Measurements from ENCODE around the gene SLC12A5. TPM values are rescaled to one million over a fixed set of nuclear protein-coding genes. Genes with fewer than 3 reads are reported as not detected.
A peak's percentile ranks its signal among the peaks of the same experiment; 100 is the strongest.

SLC12A5 gene
- total RNA-seq, 4 donors from 2014 or later, result not detected

- Histone ChIP-seq H3K4me3 (peak overlapping the region in 1 of 2 donors; percentile 46), H3K27me3 (peaks cover 100% of the 10 kb centered on the region), H3K9me3 (no peaks in the 10 kb centered on the region), H3K27ac (no peak overlapping the region), H3K4me1 (peaks cover 0 to 19% (median 17%) of the 10 kb centered on the region in 3 donors), H3K36me3 (no peaks in the 10 kb centered on the region)
- TF ChIP-seq CTCF (IDR thresholded peaks at IDR 0.05) (peak in 3 of 4 experiments; percentile 57 to 85 (median 67)), POLR2AphosphoS5 (IDR thresholded peaks at IDR 0.05) (no peak), EP300 (IDR thresholded peaks at IDR 0.05) (no peak)
- WGBS, 2 donors (ENCODE audit: low coverage in 1 of 2), result 0 to 5% methylated on average over 8 to 18 of the region's 37 CpGs
- peak; percentile 34 for ATAC-seq
These were observed 6.4 kb upstream of the SLC12A5 start for GRCh38 chr20:46022411-46023147.

- no peaks in the 10 kb centered on the region for H3K36me3 ChIP-seq
- H3K4me3 ChIP-seq, result no peak overlapping the region
- 35 to 69% methylated on average over 3 to 8 of the region's 8 CpGs for WGBS, 2 donors (ENCODE audit: low coverage in 1 of 2)
- no peaks in the 10 kb centered on the region for H3K9me3 ChIP-seq
- H3K4me1 ChIP-seq, result peaks cover 0 to 19% (median 17%) of the 10 kb centered on the region in 3 donors
- H3K27ac ChIP-seq, result no peak overlapping the region
- peaks cover 100% of the 10 kb centered on the region for H3K27me3 ChIP-seq
- no peak for TF ChIP-seq POLR2A (IDR thresholded peaks at IDR 0.05)
- no peak for TF ChIP-seq POLR2AphosphoS5 (IDR thresholded peaks at IDR 0.05)
- no peak for TF ChIP-seq CTCF (IDR thresholded peaks at IDR 0.05)
- TF ChIP-seq EP300 (IDR thresholded peaks at IDR 0.05), result no peak
- ATAC-seq, result no peak
These were observed 5.9 kb upstream of the SLC12A5 start for GRCh38 chr20:46023148-46023484.

DNA sequence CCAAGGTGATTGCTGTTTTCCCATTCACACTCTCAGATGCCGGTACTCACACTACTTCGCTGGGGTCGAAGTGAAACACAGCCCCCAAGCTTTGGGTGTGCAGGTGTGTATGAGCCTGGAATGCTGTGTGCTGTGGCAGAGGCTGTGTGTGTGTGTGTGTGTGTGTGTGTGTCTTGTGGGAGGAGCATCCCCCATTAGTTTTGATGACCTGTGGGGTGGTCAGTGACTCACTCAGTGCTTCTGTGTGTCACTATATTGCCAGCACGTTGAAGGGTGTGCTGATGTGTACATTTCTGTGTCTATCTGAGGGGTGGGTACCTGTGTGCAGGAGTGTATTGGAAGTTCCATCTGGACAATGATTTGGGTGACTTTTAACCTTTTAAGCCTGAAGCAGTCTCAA lies 5.0 kb upstream of the SLC12A5 start:
- H3K4me1 ChIP-seq, result peaks cover 0 to 19% (median 17%) of the 10 kb centered on the region in 3 donors
- 58% methylated on average over 4 of the region's 4 CpGs; no CpG with 5 or more reads in 1 of the 2 donors for WGBS, 2 donors (ENCODE audit: low coverage in 1 of 2)
- ATAC-seq, result no peak
- H3K9me3 ChIP-seq, result no peaks in the 10 kb centered on the region
- H3K4me3 ChIP-seq, result no peak overlapping the region
- no peaks in the 10 kb centered on the region for H3K36me3 ChIP-seq
- TF ChIP-seq POLR2AphosphoS5 (IDR thresholded peaks at IDR 0.05) (no peak), EP300 (IDR thresholded peaks at IDR 0.05) (no peak), CTCF (IDR thresholded peaks at IDR 0.05) (no peak), POLR2A (IDR thresholded peaks at IDR 0.05) (no peak)
- peaks cover 100% of the 10 kb centered on the region for H3K27me3 ChIP-seq
- no peak overlapping the region for H3K27ac ChIP-seq

DNA sequence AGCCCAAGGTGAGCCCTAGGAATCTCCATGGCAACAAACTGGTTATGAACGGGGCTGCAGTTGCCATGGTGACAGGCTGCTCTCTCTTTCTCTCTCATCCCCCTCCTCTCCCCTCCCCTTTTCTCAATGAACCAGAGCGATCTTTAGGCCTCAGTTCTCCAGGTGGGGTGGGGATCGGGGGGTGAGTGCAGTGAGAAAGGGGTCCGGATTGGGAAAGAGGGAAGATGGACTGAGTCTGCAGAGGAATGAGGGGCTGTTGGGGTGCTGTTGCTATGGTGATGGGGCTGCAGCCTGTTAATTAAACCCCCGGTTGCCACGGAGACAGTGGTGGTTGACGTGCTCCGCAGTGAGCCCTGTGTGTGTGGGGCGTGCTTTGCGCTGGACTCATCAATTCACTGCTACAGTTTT lies 3.6 kb upstream of the SLC12A5 start:
- peaks cover 100% of the 10 kb centered on the region for H3K27me3 ChIP-seq

More for the DNA sequence above, 3.6 kb upstream of the SLC12A5 start:
- 20 to 38% methylated on average over 1 to 5 of the region's 10 CpGs for WGBS, 2 donors (ENCODE audit: low coverage in 1 of 2)
- no peak overlapping the region for H3K27ac ChIP-seq
- H3K9me3 ChIP-seq, result no peaks in the 10 kb centered on the region
- peaks cover 0 to 19% (median 17%) of the 10 kb centered on the region in 3 donors for H3K4me1 ChIP-seq
- TF ChIP-seq POLR2AphosphoS5 (IDR thresholded peaks at IDR 0.05), result no peak
- TF ChIP-seq EP300 (IDR thresholded peaks at IDR 0.05), result no peak
- TF ChIP-seq CTCF (IDR thresholded peaks at IDR 0.05), result no peak
- ATAC-seq, result no peak
- no peaks in the 10 kb centered on the region for H3K36me3 ChIP-seq
- no peak overlapping the region for H3K4me3 ChIP-seq

Measured in gastroesophageal sphincter (tissue), 4 donors.